ENCODE data around the gene EFCAB13.

The EFCAB13 gene

GRCh38 chr17:47311420-47311819 is 12.3 kb upstream of the EFCAB13 start:
- TF ChIP-seq SIN3A (IDR thresholded peaks at IDR 0.05; ENCODE audit: borderline replicate concordance, insufficient read depth, low read length) (no peak), FOXP2 (optimal IDR thresholded peaks at IDR 0.05; ENCODE audit: borderline replicate concordance, extremely low read depth, extremely low read length, insufficient read depth) (no peak), TAF1 (IDR thresholded peaks at IDR 0.05; ENCODE audit: borderline replicate concordance, insufficient read depth, low read length) (no peak), POLR2AphosphoS5 (IDR thresholded peaks at IDR 0.05; ENCODE audit: low read depth, low read length) (no peak)
- TF ChIP-seq, protein P1, sequence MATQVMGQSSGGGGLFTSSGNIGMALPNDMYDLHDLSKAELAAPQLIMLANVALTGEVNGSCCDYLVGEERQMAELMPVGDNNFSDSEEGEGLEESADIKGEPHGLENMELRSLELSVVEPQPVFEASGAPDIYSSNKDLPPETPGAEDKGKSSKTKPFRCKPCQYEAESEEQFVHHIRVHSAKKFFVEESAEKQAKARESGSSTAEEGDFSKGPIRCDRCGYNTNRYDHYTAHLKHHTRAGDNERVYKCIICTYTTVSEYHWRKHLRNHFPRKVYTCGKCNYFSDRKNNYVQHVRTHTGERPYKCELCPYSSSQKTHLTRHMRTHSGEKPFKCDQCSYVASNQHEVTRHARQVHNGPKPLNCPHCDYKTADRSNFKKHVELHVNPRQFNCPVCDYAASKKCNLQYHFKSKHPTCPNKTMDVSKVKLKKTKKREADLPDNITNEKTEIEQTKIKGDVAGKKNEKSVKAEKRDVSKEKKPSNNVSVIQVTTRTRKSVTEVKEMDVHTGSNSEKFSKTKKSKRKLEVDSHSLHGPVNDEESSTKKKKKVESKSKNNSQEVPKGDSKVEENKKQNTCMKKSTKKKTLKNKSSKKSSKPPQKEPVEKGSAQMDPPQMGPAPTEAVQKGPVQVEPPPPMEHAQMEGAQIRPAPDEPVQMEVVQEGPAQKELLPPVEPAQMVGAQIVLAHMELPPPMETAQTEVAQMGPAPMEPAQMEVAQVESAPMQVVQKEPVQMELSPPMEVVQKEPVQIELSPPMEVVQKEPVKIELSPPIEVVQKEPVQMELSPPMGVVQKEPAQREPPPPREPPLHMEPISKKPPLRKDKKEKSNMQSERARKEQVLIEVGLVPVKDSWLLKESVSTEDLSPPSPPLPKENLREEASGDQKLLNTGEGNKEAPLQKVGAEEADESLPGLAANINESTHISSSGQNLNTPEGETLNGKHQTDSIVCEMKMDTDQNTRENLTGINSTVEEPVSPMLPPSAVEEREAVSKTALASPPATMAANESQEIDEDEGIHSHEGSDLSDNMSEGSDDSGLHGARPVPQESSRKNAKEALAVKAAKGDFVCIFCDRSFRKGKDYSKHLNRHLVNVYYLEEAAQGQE (IDR thresholded peaks at IDR 0.05; ENCODE audit: insufficient read depth in 1 of 2, low read depth in 2 of 2, low read length in 2 of 2): no peak

DNA sequence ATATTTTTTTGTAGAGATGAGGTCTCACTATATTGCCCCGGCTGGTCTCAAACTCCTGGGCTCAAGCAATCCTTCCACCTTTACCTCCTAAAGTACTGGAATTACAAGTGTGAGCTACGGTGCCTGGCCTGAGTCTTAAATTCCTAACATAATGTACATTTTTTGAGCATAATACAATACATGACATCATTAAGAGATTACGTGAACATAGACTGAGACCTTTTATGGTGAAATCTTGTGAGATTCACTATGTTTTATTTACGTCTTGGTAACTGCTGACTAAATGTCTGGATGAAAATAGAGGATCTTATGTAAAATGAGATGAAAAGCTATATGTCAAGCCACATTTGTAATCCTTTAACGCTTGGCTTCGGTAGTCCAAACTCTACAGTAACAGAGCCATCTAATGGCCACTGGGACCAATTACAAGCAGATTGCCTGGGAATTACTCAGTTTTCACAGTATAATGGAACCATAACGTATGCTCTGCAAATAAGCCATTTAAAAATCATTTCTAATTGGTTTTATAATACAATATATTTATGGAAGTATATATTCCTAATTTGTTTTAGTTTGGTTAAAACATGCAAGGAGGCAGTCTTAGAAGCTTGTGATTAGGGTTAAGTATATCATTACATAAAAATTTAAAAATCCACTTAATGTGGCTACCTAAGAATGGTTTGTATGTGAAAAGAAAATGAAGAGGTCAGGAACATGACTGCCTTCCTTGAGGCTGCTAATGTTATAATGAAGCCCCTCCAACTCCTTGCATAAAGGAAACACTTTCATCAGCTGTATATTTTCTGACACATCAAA is 8.1 kb upstream of the EFCAB13 start:
- no peak for TF ChIP-seq FOXP2 (optimal IDR thresholded peaks at IDR 0.05; ENCODE audit: borderline replicate concordance, extremely low read depth, extremely low read length, insufficient read depth)
- no peak for TF ChIP-seq POLR2AphosphoS5 (IDR thresholded peaks at IDR 0.05; ENCODE audit: low read depth, low read length)
- TF ChIP-seq, protein P1 (IDR thresholded peaks at IDR 0.05; ENCODE audit: insufficient read depth in 1 of 2, low read depth in 2 of 2, low read length in 2 of 2): no peak
- no peak for TF ChIP-seq TAF1 (IDR thresholded peaks at IDR 0.05; ENCODE audit: borderline replicate concordance, insufficient read depth, low read length)
- no peak for TF ChIP-seq SIN3A (IDR thresholded peaks at IDR 0.05; ENCODE audit: borderline replicate concordance, insufficient read depth, low read length)

DNA sequence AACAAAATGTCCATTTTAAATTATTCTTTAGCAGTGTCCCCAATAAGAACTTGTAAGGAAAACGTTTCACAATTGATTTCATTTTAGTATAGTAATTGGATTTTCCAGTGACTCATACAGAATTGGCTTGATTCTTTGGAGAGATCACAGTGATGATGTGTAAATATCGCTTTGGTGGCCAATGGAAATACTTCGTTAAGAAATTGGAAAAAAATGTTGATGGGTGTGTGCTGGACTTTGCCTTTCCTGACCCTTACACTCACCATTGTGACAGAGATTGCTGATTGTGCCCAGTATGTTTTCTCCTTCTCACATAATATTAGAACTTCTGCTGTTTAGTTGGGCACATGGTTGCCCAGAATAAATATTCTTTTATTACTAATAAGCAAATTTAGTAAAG is 7.4 kb upstream of the EFCAB13 start:
- no peak for TF ChIP-seq POLR2AphosphoS5 (IDR thresholded peaks at IDR 0.05; ENCODE audit: low read depth, low read length)
- TF ChIP-seq SIN3A (IDR thresholded peaks at IDR 0.05; ENCODE audit: borderline replicate concordance, insufficient read depth, low read length): no peak
- no peak for TF ChIP-seq TAF1 (IDR thresholded peaks at IDR 0.05; ENCODE audit: borderline replicate concordance, insufficient read depth, low read length)
- TF ChIP-seq, protein P1 (IDR thresholded peaks at IDR 0.05; ENCODE audit: insufficient read depth in 1 of 2, low read depth in 2 of 2, low read length in 2 of 2): no peak
- no peak for TF ChIP-seq FOXP2 (optimal IDR thresholded peaks at IDR 0.05; ENCODE audit: borderline replicate concordance, extremely low read depth, extremely low read length, insufficient read depth)

GRCh38 chr17:47317119-47317518 is 6.6 kb upstream of the EFCAB13 start:
- TF ChIP-seq SIN3A (IDR thresholded peaks at IDR 0.05; ENCODE audit: borderline replicate concordance, insufficient read depth, low read length): no peak
- no peak for TF ChIP-seq TAF1 (IDR thresholded peaks at IDR 0.05; ENCODE audit: borderline replicate concordance, insufficient read depth, low read length)
- TF ChIP-seq, protein P1 (IDR thresholded peaks at IDR 0.05; ENCODE audit: insufficient read depth in 1 of 2, low read depth in 2 of 2, low read length in 2 of 2): no peak
- TF ChIP-seq POLR2AphosphoS5 (IDR thresholded peaks at IDR 0.05; ENCODE audit: low read depth, low read length): no peak
- TF ChIP-seq FOXP2 (optimal IDR thresholded peaks at IDR 0.05; ENCODE audit: borderline replicate concordance, extremely low read depth, extremely low read length, insufficient read depth): no peak

Measured in PFSK-1 (cell line).